HG02981 (cell line): ENCODE data around the gene PRDM16.

Source experiments
- ATAC-seq: cut with Tn5 transposase; IDR thresholded peaks from one replicate; pipeline ENCODE4 v1.9.1; 2021; ENCODE audit warnings: mild to moderate bottlenecking, moderate library complexity; ENCODE audit not compliant: unreplicated experiment

Gene PRDM16

DNA sequence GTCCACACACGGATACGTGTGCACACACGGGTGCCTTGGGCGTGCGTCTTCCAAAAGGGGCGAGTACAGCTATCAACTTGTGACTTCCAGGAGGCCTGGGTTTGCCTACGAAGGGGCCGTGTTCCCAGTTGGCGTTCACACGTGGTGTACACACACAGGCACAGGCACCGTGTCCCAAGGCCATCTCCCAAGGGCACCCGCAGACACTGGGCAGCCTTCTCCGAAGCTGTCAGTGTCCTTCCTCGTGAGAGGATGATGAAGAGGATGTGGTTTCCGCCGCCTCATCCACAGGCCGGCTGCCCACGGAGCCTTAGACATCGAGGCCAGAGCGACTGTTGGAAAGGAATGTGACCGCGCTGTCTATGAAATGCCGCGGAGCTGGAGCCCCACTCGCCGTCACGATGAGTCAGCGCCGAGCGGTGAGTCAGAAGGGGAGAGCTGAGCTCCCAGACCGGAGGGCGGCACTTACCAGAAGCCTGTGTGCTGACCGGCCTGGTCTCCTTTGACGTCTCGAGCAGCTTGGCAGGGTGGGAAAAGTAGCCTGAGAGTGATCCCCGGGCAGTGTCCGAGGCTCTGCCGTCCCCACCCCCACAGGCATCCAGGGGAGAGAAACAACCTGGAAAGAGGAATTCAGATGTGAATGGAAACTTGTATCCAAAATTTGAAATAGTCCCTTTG is 244.0 kb downstream of the PRDM16 start:
- no peak for ATAC-seq

DNA sequence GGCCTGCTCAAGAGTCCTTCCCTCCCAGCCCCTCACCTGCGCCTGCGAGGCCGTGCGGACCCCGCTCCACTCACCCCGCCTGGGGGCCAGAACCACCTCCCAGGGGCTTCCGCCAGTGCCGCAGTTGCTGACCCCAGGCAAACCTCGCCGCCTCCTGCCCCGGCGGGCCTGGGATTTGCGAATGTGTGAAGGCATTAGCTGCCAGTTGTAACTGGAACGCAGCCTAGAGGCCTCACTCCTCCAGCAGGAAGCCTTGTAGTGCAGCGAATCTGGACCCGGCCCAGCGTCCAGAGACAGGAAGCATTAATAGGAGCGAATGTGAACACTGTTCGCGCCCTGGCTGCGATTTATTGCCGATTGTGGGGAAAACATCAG is 244.6 kb downstream of the PRDM16 start:
- no peak for ATAC-seq

DNA sequence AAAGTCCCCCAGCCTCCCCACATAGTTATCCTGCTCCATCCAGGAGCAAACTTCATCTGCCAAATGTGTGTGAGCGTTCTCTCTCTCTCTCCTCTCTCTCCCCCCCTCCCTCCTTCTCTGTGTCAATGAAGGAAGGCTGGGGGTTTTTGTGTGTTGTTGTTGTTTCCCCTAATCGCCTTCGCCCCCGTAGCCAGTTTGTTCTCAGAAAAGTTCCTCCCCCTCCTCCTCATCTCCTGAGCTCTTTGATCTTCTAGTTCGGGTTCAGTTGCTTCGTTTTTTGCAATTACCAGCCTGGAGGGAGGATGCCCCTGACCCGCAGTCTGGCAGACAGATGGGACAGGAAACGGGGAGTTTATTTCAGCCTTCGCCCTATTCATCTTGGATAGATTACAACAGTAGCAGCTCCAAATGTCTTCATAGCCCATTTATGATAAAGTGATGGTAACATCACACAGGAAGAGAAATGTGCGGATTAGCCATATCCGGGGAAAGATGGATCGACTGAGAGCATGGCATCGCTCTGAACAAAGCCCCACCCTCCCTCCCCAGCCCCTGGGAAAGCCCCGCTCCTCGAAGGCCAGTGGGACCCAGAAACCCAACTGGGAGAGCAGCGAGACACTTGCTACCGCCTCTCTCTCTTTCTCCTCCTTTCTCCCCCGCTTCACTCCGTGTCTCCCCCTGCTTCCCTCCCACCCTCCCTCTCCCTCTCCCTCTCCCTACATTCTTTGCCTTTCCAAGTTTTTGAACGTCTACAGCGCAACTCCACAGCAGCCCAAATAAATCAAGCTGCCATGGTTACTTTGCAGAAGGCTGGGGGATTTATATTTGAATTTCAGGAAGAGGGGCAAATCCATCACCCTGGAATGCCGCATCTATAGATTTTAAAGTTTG is 245.7 kb downstream of the PRDM16 start:
- no peak for ATAC-seq

DNA sequence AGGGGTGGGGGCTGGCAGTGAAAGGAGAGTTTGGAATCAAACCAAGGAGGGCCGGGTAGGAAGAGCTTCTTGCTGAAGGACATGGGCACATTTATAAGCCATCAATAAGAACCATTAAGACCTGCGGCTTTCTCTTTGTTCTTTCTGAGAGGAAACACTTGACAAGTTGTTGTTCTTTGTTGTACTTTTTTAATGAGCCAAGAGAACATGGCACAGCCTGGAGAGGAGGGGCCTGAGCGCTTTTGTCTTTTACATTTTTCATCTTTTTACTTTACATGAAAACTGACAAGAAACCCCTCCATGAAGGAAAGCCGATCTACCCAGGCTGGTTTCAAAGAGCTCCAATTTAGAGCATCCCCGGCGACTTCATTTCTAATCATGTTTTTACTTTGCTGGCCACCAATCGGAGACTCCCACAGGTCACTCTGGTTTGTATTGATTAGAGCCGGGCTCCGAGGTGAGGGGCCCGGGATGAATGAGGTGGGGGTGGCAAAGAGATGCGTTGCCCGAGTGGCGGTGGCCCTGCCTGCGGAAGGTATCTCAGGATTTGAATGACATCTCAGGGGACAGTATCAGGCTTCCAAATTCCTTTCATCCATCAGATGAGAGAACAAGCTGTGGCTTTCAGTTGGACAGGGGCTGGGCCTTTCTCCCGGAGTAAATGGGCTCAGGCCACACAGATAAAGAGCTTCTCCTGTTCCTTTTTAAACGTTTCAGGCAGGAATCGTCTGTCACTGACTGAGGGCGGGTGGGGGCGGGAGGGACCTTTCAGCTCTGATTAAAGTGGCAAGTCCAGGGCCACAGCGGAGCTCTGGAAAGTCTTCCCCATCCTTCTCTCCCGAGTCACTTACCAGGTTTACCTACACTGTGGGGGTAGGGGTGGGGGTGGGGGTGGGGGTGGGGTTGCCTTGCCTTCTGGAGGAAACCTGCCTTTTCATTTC is 246.7 kb downstream of the PRDM16 start:
- no peak for ATAC-seq

DNA sequence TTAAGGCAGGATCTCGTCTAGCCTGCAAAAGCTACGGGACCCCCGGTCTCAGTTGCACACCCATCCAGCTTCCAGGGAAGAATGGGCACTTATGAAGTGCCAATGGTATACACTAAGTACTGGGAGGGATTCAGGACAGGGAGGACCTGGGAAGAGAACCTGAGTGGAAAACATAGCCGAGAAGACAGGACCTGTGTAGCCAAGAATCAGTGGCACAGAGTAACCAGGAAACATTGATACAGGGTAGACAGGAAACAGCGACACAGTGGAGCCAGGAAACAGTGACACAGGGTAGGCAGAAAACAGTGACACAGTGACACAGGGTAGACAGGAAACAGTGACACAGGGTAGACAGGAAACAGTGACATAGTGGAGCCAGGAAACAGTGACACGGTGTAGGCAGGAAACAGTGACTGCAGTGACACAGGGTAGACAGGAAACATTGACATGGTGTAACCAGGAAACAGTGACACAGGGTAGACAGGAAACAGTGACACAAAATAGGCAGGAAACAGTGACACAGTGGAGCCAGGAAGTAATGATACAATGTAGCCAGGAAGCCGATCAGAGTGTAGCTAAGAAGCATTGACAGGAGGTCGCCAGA is 247.4 kb downstream of the PRDM16 start:
- ATAC-seq = no peak

DNA sequence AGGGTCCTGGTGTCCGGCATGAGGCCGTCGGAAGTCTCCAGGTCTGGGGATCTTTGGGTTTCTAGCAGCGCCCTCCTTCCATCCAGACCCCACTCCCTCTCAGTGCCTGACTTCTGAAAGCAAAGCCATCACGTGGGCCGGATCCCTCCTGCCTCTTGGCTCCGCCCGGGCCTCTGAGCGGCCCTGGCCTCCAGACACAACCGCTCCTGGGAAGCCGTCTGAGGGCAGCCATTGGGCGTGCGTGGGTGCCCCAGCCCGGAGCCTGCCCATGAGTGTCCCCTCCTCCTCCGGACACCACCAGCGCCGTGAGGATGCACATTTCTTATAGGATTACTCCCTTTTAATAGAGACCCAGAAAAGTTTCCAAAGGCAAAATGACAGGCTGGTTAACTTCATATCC is 248.5 kb downstream of the PRDM16 start:
- ATAC-seq = no peak

DNA sequence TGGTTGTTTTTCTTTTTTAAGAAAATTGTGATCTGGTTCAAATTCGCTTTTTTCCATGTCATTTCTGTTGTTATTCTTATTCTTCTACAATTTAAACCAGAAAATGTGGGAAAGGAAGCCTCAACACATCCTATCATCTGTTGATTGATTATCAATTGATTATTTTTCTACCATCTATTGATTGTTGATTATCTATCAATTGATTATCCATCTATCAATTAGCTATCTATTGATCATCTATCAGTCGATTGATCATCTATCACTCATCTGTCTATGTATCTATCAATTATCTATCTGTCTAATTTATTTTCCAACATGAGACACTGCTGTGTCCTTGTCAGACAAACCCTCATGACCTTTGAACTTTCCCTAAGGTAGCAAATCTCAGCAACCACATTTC is 249.3 kb downstream of the PRDM16 start:
- ATAC-seq = no peak

DNA sequence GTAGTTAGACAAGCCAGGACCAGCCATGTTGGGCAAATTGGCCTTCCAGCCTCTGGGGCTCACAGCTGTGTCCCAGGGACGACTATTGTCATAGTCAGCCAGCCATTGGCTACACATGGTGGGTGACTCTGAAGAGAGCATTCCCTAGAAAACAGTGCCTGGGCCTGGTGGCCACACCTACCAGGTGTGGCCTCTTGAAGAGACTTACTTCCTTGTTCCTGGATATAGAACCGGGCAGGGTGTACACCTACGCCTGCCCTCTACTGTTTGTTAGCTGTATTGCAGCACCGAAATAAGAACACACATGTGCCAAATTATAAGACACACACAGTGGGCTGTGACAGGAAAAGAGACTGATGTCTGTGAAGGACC is 250.9 kb downstream of the PRDM16 start:
- ATAC-seq = no peak

DNA sequence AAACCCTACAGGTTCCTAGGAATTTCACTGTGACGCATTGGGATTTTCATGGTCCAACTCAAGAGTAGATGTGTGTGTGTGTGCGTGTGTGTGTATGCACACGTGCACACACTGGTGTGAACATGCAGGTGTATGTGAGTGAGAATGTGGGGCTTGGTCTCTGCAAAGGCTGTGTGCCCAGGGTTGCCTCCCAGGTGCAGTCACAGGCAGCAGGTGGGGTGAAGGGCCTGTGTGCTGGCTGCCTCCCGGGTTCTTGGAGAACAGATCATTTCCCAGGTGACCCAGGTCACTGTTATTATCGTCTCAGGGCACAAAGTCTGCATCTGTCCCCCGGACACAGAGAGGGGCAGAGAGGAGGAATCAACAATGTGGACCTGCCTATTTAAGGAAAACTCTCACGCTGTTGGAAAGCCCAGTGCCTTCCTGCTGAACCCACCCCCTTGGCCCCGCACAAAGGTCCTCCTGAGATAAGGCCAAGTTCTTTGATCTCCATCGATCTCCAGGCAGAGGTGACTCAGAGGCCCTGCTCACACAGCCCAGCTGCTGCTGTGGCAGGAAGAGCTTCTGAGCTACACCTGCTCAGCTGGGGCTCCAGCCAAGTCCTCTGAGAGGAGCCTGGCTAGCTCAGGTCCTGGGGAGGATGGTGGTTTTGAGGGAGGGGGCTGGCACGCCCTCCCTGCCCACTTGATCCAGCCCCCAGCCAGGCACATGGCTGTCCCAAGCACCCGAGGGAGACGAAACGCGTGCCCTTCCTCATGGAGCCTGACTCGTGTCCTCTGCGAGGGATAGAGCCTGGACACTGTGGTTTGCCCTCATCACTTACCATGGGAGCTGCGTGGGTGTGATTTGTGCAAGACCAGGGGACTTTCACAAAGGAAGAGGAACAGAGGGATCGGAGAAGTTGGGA is 251.5 kb downstream of the PRDM16 start:
- no peak for ATAC-seq

DNA sequence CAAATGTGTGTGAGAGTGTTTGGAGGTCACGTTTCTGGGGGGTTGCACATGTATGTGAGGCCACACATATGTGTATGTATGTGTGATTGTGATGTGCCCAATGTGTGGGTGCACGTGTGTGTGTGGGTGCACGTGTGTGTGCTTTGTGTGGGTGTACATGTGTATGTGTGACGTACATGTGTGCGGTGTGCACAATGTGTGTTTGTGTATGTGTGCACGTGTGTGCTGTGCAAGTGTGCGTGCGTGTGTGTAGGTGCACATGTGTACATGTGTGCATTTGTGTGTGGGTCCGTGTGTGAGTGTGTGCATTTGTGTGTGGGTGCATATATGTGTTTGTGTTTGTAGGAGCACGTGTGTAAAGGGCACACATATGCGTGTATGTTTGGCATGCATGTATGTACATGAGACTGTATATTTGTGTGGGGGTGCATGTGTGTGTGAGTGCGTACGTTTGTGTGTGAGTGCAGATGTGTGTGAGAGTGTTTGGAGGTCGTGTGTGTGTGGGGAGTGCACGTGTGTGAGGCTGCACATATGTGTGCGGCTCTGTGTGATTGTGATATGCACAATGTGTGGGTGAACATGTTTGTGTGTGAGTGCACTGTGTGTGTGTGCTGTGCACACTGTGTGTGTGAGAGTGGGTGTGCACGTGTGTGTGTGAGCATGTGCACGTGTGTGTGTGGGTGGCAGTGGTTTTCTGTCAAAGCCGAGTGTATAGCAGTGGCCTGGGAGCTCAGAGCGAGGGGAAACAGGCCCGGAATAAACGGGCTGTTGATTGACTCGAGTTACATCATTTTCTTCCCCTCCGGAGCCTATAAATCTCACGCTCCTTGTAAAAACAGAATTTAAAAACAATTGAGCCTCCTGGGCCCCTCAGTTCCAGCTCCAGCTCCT is 252.8 kb downstream of the PRDM16 start:
- no peak for ATAC-seq

DNA sequence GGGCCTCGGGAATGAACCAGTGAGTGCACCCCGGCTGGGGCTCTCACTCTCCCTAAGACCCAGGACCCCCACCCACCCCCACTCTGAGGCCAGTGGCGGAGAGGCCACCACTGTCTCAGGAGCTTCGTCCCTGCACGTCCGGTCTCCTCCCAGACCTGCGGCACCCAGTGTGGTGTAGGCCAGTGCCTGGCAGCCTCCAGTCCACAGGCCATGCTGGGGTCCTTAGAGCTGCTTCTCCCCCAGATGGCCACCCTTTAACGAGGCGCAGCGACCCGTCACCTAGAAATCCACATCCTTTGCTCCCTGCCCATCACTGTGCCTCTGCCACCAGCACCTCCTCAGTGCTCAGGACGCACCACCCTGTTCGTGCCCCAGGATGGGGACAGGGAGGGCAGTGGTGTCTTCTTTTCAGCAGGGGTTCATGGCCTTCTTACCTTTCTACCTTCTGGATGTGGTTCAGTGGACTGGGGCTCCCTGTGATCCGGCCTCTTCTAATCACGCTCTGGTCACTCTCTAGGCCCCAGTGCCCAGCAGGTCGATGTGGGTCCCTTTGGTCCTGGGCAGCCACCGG is 253.5 kb downstream of the PRDM16 start:
- no peak for ATAC-seq

DNA sequence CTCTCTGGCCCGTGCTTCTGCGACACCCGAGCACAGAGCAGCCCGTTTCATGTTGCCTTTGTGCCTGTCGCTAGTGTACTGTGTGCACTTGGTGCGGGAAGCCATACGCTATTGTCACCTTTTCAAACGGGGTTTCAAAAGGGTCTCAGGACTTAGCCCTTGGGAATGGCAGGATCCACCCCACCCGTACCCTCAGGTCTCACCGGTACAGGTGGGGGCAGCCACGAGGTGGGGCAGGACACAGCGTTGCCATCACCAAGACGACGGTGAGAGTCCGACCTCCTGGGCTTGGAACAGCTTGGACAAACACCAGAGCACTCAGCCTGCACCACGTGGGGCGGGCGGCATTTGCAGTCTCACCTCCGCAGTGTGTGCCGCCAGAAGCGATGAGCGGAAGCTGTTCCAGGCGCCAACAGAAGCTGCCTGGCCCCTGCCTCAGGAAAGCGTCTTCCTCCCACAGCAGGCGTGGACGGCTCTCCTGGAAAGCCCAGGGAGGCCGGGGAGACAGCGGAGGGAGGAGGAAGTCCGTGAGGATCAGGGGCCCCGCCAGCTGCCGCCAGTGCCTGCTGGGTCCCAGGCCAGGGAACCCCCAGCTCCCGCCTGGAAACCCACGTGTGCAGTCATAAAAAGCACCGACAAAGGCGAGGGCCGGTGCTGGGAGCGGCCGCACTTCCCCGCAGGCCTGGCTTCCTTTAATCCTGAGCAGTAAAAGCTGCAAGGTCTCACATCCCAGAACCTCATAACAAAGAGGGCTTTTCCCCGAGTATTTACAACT is 254.2 kb downstream of the PRDM16 start:
- no peak for ATAC-seq

DNA sequence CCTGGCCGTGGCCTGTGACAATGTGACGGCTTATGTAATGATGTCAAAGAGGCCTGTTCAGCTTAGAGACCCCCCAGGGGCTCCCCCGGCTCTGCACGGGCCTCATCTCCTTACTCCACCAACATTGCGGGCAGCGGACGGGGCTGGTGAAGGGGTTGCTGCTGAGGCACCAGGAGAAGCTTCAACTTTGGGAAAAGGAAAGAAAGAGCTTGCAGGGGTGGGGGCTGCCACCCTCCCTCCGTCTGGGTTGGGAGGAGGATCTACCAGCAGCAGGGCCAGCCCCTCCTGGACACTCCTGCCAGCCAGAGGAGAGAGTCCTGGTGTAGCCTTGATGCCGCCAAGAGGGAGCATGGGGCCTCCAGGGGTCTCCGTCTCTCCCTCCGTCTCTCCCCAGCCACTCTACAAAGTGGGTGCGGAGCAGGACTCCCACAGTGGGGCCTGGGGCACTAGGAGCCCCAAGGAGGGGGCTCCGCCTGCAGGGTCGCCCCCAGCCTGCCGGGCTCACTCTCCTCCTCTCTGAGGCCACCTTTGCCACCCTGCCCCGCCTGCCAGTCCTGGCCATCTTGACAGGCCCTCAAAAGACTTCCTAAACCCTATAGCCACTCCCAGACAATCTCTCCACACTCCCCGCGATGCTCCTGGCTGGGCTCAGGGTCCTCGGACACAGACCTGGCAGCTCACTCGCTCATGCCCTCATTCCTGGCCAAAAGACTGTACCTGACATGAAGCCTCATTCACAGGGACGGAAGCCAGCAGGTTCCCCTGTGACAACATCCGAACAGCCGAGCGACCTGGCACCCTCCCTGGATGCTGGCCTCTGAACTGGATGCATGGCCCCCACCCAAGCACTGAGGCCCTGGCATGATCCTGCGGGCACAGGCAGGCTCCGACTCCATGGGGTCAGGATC is 255.0 kb downstream of the PRDM16 start:
- no peak for ATAC-seq

DNA sequence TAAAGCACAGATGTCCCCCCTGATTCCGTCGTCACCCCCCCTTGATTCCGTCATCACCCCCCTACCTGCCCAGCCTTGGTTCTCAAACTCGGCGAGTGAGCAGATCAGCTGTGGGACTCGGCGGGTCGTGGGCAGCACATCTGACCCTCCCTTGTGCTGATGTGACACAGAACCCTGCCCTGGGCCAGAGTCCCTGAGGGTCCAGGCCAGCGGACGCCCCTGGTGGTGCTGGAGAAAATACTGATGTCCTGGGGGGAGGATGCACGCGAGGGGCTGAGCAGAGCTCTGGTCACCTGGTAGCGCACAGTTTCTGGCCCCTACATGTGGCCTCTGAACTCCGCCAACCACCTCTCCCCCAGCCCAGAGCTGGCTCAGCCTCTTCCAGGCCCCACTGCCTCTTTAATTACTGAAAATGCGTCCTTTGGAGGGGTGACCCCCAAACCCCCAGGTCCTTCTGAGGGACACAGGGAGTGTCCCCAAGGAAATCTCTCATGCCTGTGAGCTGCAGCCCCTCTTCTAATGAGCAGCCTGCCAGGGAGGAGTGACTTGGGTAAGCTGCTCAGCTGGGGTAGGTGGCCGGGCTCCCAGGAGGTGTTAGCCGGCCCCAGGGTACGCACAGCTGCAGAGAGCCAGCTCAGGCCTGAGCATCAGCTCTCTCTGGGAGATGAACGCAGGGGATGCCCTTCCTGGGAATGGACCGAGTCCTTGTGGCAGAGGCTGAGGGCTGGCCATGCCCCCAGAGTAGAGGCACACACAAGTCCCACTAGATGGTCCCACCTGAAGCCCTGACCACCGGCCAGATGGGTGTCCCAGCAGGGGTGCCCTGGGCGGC is 255.9 kb downstream of the PRDM16 start:
- no peak for ATAC-seq

DNA sequence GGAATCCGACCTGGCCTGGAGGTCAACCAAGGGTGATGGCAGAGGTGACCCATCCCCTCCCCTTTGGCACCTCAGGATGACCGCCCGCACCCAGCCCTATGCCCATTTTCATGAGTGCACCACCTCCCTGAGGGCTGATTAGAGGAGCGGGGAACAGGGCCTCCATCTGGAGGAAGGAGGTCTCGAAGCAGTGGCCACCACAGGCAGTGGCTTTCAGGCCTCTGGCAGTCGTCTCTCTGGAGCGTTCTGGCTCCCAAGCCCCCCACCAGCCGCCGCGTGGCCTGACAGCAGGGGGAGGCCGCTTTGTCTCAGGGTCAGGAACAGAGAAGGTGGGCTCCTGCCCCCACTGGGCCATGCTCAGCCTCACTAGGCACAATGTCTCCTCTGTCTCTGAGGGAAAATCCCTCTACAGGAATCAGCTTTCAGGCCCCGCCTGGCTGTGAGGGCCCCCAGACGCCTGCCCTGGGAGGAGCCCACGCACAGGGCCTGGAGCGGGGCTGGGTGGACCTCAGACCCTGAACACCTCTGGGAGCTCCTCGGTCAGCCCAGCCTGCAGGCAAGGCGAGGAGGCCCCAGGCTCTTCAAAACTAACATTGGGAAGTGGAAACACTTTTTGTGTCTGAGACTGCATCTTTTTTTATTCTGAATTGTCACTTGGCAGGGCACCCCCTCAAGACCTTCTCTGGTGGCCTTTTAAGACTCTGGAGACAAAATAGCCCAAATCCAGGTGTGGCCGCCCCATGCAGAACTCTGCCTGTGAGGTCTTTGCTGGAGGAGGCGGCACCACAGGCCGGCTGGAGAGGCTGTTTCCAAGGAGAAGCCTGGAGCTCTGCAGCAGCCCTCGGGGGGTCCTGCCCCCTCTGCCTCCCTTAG is 257.7 kb downstream of the PRDM16 start:
- no peak for ATAC-seq
